ENCODE measurements around the gene SGPP2.

Gene SGPP2

GRCh38 chr2:222477962-222478608, 53.7 kb downstream of the SGPP2 start:
- no peak for DNase-seq

DNA sequence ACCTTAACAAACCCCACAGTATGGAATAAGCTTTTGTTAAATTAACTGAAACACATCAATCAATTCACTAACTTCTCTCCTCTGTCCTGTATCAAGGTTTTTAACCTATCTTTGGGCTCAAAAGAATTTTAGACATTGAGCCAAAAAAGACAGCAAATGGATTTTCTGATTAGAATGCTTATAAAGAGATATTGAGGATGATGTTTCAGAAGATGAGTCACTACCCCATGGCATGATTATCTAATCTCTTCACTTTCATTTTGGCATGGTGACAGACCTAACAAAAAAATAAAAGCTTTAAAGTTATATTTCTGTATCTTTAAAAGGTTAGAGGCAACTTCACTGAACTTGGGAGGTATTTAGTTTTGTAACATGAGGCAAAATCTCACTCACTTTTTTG, 55.5 kb downstream of the SGPP2 start:
- no peak for DNase-seq

DNA sequence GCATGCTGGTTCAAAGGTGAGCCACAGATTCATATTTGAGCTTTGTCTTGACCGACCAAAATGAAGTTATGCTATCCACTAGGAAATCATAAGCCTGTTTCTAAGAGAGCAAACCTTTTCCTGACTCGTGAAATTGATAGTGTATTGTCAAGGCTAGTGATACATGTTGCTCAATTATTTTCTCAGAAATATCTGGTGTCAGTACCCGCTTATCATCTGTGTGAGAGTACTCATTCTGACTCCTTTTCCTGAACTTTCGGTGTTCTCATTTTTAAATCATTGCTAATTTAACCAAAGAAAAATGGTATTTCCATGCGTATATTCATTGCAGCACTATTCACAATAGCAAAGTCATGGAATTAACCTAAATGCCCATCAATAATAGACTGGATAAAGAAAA, 56.2 kb downstream of the SGPP2 start:
- no peak for DNase-seq

- DNase-seq = no peak
These were observed 57.6 kb downstream of the SGPP2 start for GRCh38 chr2:222481941-222482340.

DNA sequence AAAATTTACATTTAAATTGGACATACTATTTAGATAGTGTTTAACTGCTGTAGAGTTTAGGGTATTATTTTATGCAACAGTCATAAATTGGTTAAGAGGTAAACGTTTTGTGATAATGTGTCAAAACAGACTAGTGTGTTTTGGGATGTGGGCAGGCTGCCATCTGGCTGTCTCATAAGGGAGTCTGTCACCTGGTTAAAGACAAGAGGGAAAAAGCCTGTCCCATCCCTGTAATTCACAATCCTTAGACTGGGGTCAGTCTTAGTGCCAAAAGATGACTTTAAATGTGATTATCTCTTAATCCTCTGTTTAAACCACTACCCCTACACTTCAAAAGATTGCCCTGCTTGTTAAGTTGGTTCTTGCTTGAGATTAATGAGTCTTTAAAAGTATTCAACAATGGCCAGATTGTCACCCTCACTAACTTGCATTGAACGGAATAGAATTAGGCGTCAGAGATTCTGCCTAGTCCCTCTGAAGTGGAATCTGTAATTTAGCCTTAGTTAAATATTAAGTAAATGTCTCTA, 59.2 kb downstream of the SGPP2 start:
- DNase-seq = peak; percentile 12

GRCh38 chr2:222485367-222486211, 61.2 kb downstream of the SGPP2 start:
- DNase-seq = no peak

DNA sequence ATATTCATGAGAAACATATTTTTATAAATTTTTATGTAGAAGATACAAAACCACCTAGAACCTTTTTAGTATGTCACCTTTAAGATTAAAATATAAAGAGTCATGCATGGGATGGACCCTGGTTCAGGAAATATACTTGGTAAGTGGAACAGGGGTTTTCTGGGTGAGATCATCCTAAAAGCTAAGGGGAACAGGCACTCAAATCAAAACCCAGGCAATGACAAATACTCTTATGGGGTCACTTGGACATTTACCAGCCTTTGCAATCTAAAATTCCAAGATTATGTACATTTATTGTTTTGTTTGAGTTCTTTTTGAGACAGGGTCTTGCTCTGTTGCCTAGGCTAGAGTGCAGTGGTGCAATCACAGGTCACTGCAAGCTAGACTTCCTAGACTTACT, 65.8 kb downstream of the SGPP2 start:
- DNase-seq = no peak

GRCh38 chr2:222492683-222493082, 68.3 kb downstream of the SGPP2 start:
- no peak for DNase-seq

- DNase-seq = no peak
These were observed 69.9 kb downstream of the SGPP2 start for GRCh38 chr2:222494104-222494739.

- DNase-seq = no peak
These were observed 71.0 kb downstream of the SGPP2 start for GRCh38 chr2:222495388-222495787.

GRCh38 chr2:222499226-222499625, 74.9 kb downstream of the SGPP2 start:
- DNase-seq = no peak

- no peak for DNase-seq
These were observed 79.8 kb downstream of the SGPP2 start for GRCh38 chr2:222504191-222504590.

DNA sequence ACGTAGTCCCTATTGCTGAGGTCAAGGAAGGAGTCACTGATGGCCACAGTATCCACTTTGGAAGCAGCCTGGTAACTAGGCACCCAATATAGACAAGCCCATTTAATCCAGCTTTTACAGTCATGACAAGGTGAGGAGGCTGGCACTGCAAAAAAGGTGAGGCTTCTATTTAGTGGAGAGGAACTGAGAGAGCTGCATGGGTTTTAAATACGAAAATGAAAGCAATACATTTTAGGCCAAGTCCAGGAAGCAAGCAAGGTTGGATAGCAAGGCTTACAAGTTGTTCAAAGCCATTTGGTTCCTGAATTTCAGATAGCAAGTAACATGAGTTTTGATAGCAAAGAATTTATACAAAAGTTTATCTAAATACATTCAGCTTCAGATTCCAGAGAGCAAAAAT, 80.4 kb downstream of the SGPP2 start:
- DNase-seq = no peak

DNA sequence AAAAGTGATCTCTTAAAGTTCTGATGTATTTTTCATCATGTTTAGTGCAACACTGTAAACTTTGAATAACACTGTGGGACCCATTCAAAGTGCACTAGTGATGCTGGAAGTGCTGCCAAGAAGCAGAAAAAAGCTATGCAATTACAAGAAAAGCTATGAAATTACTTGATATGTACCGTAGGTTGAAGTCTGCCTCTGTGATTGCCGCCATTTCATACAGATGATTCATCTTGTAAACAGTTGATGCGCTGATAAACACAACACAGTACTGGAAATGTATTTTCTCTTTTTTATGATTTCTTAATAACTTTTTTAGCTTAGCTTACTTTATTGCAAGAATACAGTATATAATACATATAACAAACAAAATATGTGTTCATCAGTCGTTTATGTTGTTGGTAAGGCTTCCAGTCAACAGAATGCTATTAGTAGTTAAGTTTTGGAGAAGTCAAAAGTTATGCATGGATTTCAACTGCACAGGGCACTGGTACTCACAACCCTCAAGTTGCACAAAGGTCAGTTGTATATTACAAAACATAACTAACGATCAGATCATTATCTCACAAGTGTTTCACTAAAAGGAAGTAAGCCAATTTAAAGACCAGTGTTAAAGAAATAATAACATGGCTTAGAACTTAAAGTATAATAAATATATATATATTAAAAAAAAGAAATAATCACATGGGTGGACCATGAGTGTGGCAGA, 82.0 kb downstream of the SGPP2 start:
- no peak for DNase-seq

DNA sequence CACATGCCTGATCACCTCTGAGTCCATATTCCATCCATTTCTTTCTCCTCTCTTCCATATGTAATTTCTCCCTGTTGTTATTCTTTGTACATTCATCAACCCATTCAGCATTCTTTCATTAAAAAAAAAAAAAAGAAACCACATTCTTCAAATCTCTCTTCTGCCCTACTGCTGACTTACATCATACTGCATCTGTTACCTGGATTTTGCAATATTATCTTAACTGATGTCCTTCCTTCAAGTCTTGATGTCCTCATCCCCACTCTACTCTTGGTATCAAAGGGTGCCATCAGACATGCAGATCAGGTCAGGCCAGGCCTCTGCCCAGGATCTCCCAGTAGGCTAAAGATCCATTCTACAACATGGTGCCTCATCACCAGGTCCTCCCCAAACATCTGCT, 90.6 kb downstream of the SGPP2 start:
- no peak for DNase-seq

GRCh38 chr2:222518570-222519381, 94.4 kb downstream of the SGPP2 start:
- no peak for DNase-seq

DNA sequence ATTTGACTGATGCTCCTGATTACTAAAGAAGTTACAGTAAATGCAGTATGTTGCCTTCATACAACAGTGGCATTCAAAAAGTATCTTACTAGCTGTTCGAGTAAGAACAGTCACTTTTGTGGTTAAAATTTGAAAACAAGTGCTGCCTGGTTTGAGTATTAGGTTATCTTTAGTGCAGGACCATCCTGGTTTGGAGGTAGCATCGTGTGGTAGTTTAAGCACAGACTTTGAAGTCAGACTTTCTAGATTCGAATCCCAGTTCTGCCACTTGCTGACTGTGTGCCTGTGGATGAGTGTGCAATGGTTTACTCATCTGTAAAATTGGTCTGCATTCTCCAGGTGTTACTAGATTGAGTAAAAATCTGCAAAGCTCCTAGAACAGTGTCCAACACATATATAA, 96.8 kb downstream of the SGPP2 start:
- no peak for DNase-seq

- no peak for DNase-seq
These were observed 97.7 kb downstream of the SGPP2 start for GRCh38 chr2:222522082-222522481.

DNA sequence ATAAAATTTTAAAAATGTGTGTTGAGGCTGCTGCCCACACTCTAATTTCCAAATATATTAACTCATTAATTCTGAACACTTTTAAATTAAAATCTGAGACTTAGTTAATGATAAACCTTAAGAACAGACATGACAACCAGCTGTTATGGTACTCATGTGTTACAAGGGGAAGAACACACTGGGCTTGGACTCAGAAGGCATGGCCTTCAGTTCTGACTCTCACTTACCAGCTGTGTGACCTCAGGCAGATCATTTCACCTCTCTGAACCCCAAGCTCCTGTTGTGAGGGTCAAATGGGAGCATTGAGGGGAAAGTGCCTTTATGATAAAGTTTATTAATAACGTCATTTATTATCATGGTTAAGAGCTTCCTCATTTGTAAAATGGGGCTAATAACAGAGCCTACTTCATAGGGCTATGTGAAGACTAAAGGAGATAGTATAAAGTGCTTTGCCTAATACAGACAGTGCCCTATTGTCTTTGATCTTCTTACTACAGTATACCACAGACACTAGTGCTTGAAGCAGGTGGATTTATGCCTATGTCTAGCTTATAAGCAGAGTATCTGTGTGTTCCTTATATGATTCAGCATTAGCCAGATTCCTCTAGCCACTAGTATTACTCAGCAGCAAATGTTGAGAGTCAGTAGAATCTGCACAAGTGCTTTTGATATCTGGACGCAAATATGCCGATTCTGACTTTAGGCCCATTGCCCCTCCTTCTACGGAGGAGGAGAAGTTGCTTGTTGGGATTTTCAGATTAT, 99.6 kb downstream of the SGPP2 start:
- no peak for DNase-seq

DNA sequence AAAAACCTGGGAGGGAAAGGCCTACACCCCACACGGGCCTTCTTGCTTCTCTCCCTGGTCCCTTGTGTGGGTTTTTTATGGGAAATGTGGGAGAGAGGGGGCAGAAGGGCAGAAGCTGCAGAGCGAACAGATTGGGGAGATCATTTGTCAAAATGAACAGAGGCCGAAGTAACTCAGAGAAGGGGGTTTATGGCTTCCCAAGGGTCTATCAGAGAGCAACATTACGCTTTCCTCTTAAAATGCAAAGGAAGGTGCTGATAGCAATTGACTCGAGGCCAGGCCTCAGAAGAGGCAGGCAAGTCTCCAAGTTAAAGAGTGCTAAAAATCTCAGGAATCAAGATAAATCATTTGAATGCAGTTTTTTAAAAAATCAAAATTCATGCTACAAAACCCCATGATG, 101.5 kb downstream of the SGPP2 start:
- no peak for DNase-seq

- no peak for DNase-seq
These were observed 102.3 kb downstream of the SGPP2 start for GRCh38 chr2:222526480-222527277.
